Transverse colon (tissue), 3 donors: ENCODE measurements around the gene RASL10B.

ENCODE experiments used
- CTCF ChIP-seq, 5 experiments: fragments of 200-600 bp in 3 of 5; fragments of 450-650 bp in 2 of 5; sonication (generic) in 3 of 5; IDR thresholded peaks; 1 replicate in 2 of 5; 2 replicates in 3 of 5; pipeline ENCODE4 v1.5.1; 2016 to 2017; ENCODE audit warnings: antibody characterized with exemption in 5 of 5, inconsistent platforms in 3 of 5, mild to moderate bottlenecking in 2 of 5, moderate library complexity in 1 of 5
- EP300 ChIP-seq: sonication (generic); formaldehyde crosslinking; IDR thresholded peaks from one replicate; pipeline ENCODE4 v1.6.1; 2017; ENCODE audit warnings: antibody characterized with exemption, low read depth

- TF ChIP-seq EP300 = no peak
- TF ChIP-seq CTCF (IDR thresholded peaks at IDR 0.05) = no peak
Observed at GRCh38 chr17:35757243-35757642, 25.8 kb downstream of the RASL10B start.
